Ovary (tissue), 3 donors: ENCODE data around the gene COPA.

Source experiments
- POLR2A ChIP-seq: fragments of 450-650 bp; IDR thresholded peaks from one replicate; pipeline ENCODE4 v1.6.1; 2017; ENCODE audit warnings: antibody characterized with exemption, mild to moderate bottlenecking, moderate library complexity
- TF ChIP-seq, protein P1 (sequence below), 3 donors: fragments of 450-650 bp in 2 of 3; fragments of 200-600 bp in 1 of 3; IDR thresholded peaks; one replicate each; pipeline versions ENCODE4 v1.5.1 to v1.8.0; 2016 to 2022; ENCODE audit warnings: antibody characterized with exemption in 3 of 3, mild to moderate bottlenecking in 1 of 3
- donor health status: DM: no; HTN: no; CAD: no.

DNA sequence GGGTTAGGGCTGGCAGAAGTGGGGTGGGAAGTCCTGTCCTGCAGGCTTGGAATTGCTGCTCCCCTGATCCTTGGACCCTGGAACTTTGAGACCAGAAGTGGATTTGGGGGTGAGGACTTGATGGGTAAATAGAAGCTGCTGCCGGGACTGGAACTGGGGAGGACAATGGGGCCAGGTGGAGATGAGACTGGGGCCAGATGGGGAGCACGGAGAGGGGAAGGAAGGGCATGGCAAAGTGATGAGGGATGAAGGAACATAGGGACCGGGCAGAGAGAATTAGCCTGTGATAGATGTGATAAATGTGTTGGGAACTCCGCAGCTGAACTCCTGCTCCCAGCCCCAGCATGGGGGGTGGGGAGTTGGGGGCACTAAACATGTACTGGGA, 24.5 kb upstream of the COPA start:
- TF ChIP-seq, protein P1, sequence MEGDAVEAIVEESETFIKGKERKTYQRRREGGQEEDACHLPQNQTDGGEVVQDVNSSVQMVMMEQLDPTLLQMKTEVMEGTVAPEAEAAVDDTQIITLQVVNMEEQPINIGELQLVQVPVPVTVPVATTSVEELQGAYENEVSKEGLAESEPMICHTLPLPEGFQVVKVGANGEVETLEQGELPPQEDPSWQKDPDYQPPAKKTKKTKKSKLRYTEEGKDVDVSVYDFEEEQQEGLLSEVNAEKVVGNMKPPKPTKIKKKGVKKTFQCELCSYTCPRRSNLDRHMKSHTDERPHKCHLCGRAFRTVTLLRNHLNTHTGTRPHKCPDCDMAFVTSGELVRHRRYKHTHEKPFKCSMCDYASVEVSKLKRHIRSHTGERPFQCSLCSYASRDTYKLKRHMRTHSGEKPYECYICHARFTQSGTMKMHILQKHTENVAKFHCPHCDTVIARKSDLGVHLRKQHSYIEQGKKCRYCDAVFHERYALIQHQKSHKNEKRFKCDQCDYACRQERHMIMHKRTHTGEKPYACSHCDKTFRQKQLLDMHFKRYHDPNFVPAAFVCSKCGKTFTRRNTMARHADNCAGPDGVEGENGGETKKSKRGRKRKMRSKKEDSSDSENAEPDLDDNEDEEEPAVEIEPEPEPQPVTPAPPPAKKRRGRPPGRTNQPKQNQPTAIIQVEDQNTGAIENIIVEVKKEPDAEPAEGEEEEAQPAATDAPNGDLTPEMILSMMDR (IDR thresholded peaks at IDR 0.05): no peak
- no peak for TF ChIP-seq POLR2A
